ENCODE measurements around the gene ITGA2B. TPM values are rescaled to one million over a fixed set of nuclear protein-coding genes. Genes with fewer than 3 reads are reported as not detected.

The ITGA2B gene
- total and polyA plus RNA-seq, 11 donors = 0.16 to 1.8 (median 0.34) TPM

- Histone ChIP-seq H3K27me3 (no peaks in the 10 kb centered on the region), H3K27ac (peak overlapping the region in 3 of 12 donors; percentile 92 to 98 (median 95)), H3K4me3 (peak overlapping the region; percentile 82 to 99 (median 94)), H3K4me1 (peaks cover 5 to 38% (median 22%) of the 10 kb centered on the region in 12 donors), H3K36me3 (peaks cover 0 to 37% (median 31%) of the 10 kb centered on the region in 9 donors), H3K9me3 (no peaks in the 10 kb centered on the region)
- 60 to 65% (median 63%) methylated on average over 26 to 27 of the region's 27 CpGs for WGBS, 4 donors
- no peak for ATAC-seq
- no peak for DNase-seq
- intact Hi-C loops (cut with DNase I) = loop anchor here in 3 of 10 donors (2.0 kb wide), 2 partner anchors 105 to 107 kb away; partner anchors contain the start of gene UBTF (in 2 of the 3)
- TF ChIP-seq POLR2A (IDR thresholded peaks at IDR 0.05) = no peak
- no peak for TF ChIP-seq CTCF (IDR thresholded peaks at IDR 0.05)
Observed at GRCh38 chr17:44323359-44324091, 65.9 kb downstream of the ITGA2B start.

- Histone ChIP-seq H3K36me3 (peaks cover 0 to 37% (median 31%) of the 10 kb centered on the region in 9 donors), H3K27me3 (peaks cover 0 to 9% (median 3%) of the 10 kb centered on the region in 9 donors), H3K27ac (no peak overlapping the region), H3K4me3 (no peak overlapping the region), H3K4me1 (peaks cover 5 to 38% (median 22%) of the 10 kb centered on the region in 12 donors), H3K9me3 (no peaks in the 10 kb centered on the region)
- DNase-seq = no peak
- TF ChIP-seq CTCF (IDR thresholded peaks at IDR 0.05) = no peak
- TF ChIP-seq POLR2A (IDR thresholded peaks at IDR 0.05) = no peak
- no peak for ATAC-seq
- WGBS, 4 donors = 89 to 93% (median 90%) methylated on average over 11 of the region's 11 CpGs
- intact Hi-C loops (cut with DNase I) = no loop called here
Observed at GRCh38 chr17:44322236-44322895, 67.1 kb downstream of the ITGA2B start.

Other genes with a start within 250 kb of the ITGA2B start
- 1 to 10 TPM in 4 of 9 donors, under 1 TPM in 5; 0.47 to 5.8 (median 0.84) TPM for gene HROB, start 247.7 kb downstream of the ITGA2B start, total RNA-seq
- under 1 TPM; 0.34 to 0.42 TPM for gene HROB, start 247.7 kb downstream of the ITGA2B start, polyA plus RNA-seq
- gene ASB16, start 218.9 kb downstream of the ITGA2B start, total RNA-seq = 10 to 100 TPM in 7 of 9 donors, 1 to 10 TPM in 2; 7.7 to 71.1 (median 13.8) TPM
- 1 to 10 TPM; 1.5 to 5.1 TPM for gene ASB16, start 218.9 kb downstream of the ITGA2B start, polyA plus RNA-seq
- 10 to 100 TPM; 18.8 to 37.4 (median 21.8) TPM for gene TMUB2, start 202.7 kb downstream of the ITGA2B start, total RNA-seq
- gene TMUB2, start 202.7 kb downstream of the ITGA2B start, polyA plus RNA-seq = 10 to 100 TPM; 24.7 to 35.1 TPM
- gene ATXN7L3, start 189.8 kb downstream of the ITGA2B start, total RNA-seq = 10 to 100 TPM; 24.1 to 51.9 (median 35.3) TPM
- gene ATXN7L3, start 189.8 kb downstream of the ITGA2B start, polyA plus RNA-seq = 10 to 100 TPM; 24.3 to 54.4 TPM
- gene UBTF, start 170.0 kb downstream of the ITGA2B start, total RNA-seq = 10 to 100 TPM; 33.1 to 61.2 (median 44.2) TPM
- gene UBTF, start 170.0 kb downstream of the ITGA2B start, polyA plus RNA-seq = 10 to 100 TPM; 34.1 to 41.6 TPM
- 1 to 10 TPM in 1 of 9 donors, under 1 TPM in 7, not detected in 1; 0.29 to 3.3 (median 0.61) TPM for gene SLC4A1, start 121.5 kb downstream of the ITGA2B start, total RNA-seq
- gene SLC4A1, start 121.5 kb downstream of the ITGA2B start, polyA plus RNA-seq = under 1 TPM in 1 of 2 donors, not detected in 1; 0.03 TPM
- gene RUNDC3A, start 81.0 kb downstream of the ITGA2B start, total RNA-seq = 1 to 10 TPM in 2 of 9 donors, under 1 TPM in 6, not detected in 1; 0.27 to 1.3 (median 0.57) TPM
- gene RUNDC3A, start 81.0 kb downstream of the ITGA2B start, polyA plus RNA-seq = under 1 TPM; 0.19 to 0.57 TPM
- gene SLC25A39, start 64.8 kb downstream of the ITGA2B start, total RNA-seq = 10 to 100 TPM; 37.2 to 78.5 (median 49.7) TPM
- 10 to 100 TPM; 60.2 to 96.0 TPM for gene SLC25A39, start 64.8 kb downstream of the ITGA2B start, polyA plus RNA-seq
- 100 to 1,000 TPM in 8 of 9 donors, 10 to 100 TPM in 1; 94.8 to 451 (median 196) TPM for gene GRN, start 44.3 kb downstream of the ITGA2B start, total RNA-seq
- 100 to 1,000 TPM in 1 of 2 donors, 10 to 100 TPM in 1; 44.6 to 105 TPM for gene GRN, start 44.3 kb downstream of the ITGA2B start, polyA plus RNA-seq
- 1 to 10 TPM in 3 of 9 donors, under 1 TPM in 6; 0.40 to 2.1 (median 0.87) TPM for gene FAM171A2, start 25.8 kb downstream of the ITGA2B start, total RNA-seq
- gene FAM171A2, start 25.8 kb downstream of the ITGA2B start, polyA plus RNA-seq = under 1 TPM; 0.42 to 0.51 TPM
- gene GPATCH8, start 113.8 kb upstream of the ITGA2B start, total RNA-seq = 10 to 100 TPM; 17.5 to 24.9 (median 21.5) TPM
- gene GPATCH8, start 113.8 kb upstream of the ITGA2B start, polyA plus RNA-seq = 10 to 100 TPM; 12.8 to 15.1 TPM
- gene FZD2, start 167.8 kb upstream of the ITGA2B start, total RNA-seq = 1 to 10 TPM; 1.6 to 8.1 (median 4.5) TPM
- gene FZD2, start 167.8 kb upstream of the ITGA2B start, polyA plus RNA-seq = 1 to 10 TPM; 2.4 to 3.2 TPM